Measurements from ENCODE around the gene DPEP2. TPM values are rescaled to one million over a fixed set of nuclear protein-coding genes. Genes with fewer than 3 reads are reported as not detected.
A peak's percentile ranks its signal among the peaks of the same experiment; 100 is the strongest.

Gene DPEP2
- total and polyA plus RNA-seq, 2 of the 4 experiments (the other 2 are of a cell fraction): not detected

- H4K8ac ChIP-seq (ENCODE audit: low read depth in 2 of 2, low read length in 2 of 2): no peak overlapping the region
- ATAC-seq (ENCODE audit: low read depth): peak; percentile 92
- peak overlapping the region; percentile 68 for H2AFZ ChIP-seq (replicated peaks; ENCODE audit: low read length, poor library complexity)
- peak; percentile 85 for TF ChIP-seq CTCF (conservative IDR thresholded peaks at IDR 0.05; ENCODE audit: low read depth, low read length)
- TF ChIP-seq RAD21 (IDR thresholded peaks at IDR 0.05; ENCODE audit: low read length): peak; percentile 86
- peak; percentile 82 for TF ChIP-seq SMC3 (IDR thresholded peaks at IDR 0.05; ENCODE audit: low read depth, low read length)
- TF ChIP-seq CEBPB (IDR thresholded peaks at IDR 0.05; ENCODE audit: low read depth, low read length): no peak
- TF ChIP-seq MAZ (IDR thresholded peaks at IDR 0.05; ENCODE audit: borderline replicate concordance, low read depth, low read length): peak; percentile 69; the same call in 1 of the 2 replicates
- no peak overlapping the region for H4K91ac ChIP-seq (ENCODE audit: insufficient read depth, low read depth, low read length)
- H3K27ac ChIP-seq (ENCODE audit: insufficient read depth, low read length): no peak overlapping the region
- H3K4me2 ChIP-seq (ENCODE audit: low read depth, low read length): no peak overlapping the region
- peak overlapping the region; percentile 47 for H2AK9ac ChIP-seq (replicated peaks; ENCODE audit: low read depth, low read length, poor library complexity)
- no peak overlapping the region for H4K5ac ChIP-seq (ENCODE audit: low read depth, low read length)
- in situ Hi-C loops (cut with MboI; ENCODE audit: low sequenced_read_pairs) (no loop called here), dilution Hi-C loops (cut with HindIII; ENCODE audit: low sequenced_read_pairs, unreplicated experiment) (no loop called here), intact Hi-C loops (cut with micrococcal nuclease) (loop anchor here (1.0 kb wide), 3 partner anchors 47 to 224 kb away; no protein-coding TSS in a partner anchor)
- no peak overlapping the region for H3K4ac ChIP-seq (ENCODE audit: low read depth, low read length)
- no peak overlapping the region for H3K18ac ChIP-seq (ENCODE audit: low read depth, low read length)
- H3K27me3 ChIP-seq (ENCODE audit: control insufficient read depth, insufficient read depth, low read length): no peaks in the 10 kb centered on the region
- no peak overlapping the region for H3K14ac ChIP-seq (replicated peaks; ENCODE audit: low read depth, low read length)
- CTCF ChIA-PET: interaction anchor here (0.6 to 1.0 kb wide), 7 partner anchors 11 to 224 kb away, joined by 3 to 6 read pairs (median 3); partner anchors contain the start of genes DDX28 and DUS2
- H2AK5ac ChIP-seq (ENCODE audit: low read depth, low read length): 0 out of 2 replicates have a peak overlapping the region, but pooled peaks have one; percentile 38
- no peak overlapping the region for H3K9ac ChIP-seq (ENCODE audit: low read depth, low read length)
- H3K56ac ChIP-seq (ENCODE audit: extremely low read depth, insufficient read depth, low read length): no peak overlapping the region
- H3K9me3 ChIP-seq (ENCODE audit: control insufficient read depth, insufficient read depth, low read length): no peaks in the 10 kb centered on the region
- H4K20me1 ChIP-seq (ENCODE audit: insufficient read depth, low read length): no peaks in the 10 kb centered on the region
- H2BK5ac ChIP-seq (ENCODE audit: low read depth, low read length, poor library complexity, severe bottlenecking): no peak overlapping the region
- DNase-seq: peak; percentile 51
- no CpG with 5 or more reads among the region's 14 CpGs for WGBS, 2 experiments (ENCODE audit: extremely low coverage in 2 of 2, insufficient read length in 1 of 2)
- H3K23ac ChIP-seq (ENCODE audit: low read depth, low read length): no peak overlapping the region
- no peak overlapping the region for H3K4me3 ChIP-seq (ENCODE audit: insufficient read depth, low read depth, low read length)
- H2BK15ac ChIP-seq (ENCODE audit: low read depth, low read length): no peak overlapping the region
- no peaks in the 10 kb centered on the region for H3K79me1 ChIP-seq (ENCODE audit: low read depth in 1 of 2, low read length in 2 of 2)
- H3K9me1 ChIP-seq (ENCODE audit: insufficient read depth, low read length): no peaks in the 10 kb centered on the region
- peaks cover 11% of the 10 kb centered on the region for H3K36me3 ChIP-seq (ENCODE audit: control insufficient read depth, insufficient read depth, low read length)
- no peaks in the 10 kb centered on the region for H3K4me1 ChIP-seq (ENCODE audit: control insufficient read depth, insufficient read depth, low read length)
- POLR2A ChIA-PET (ENCODE audit: unreplicated experiment): no interaction called here
- no peak overlapping the region for H2BK120ac ChIP-seq (ENCODE audit: low read depth, low read length)
- no TSS peak for BruUV-seq (replicated peaks)
- no peak overlapping the region for H2BK20ac ChIP-seq (ENCODE audit: low read depth, low read length)
These were observed 41.4 kb upstream of the DPEP2 start for GRCh38 chr16:68040506-68041288.

Measured in IMR-90 (cell line).